ENCODE measurements around the gene WDR45. TPM values are rescaled to one million over a fixed set of nuclear protein-coding genes. Genes with fewer than 3 reads are reported as not detected.

Gene WDR45
- total RNA-seq, 1 experiment from 2014 or later = 31.8 TPM

DNA sequence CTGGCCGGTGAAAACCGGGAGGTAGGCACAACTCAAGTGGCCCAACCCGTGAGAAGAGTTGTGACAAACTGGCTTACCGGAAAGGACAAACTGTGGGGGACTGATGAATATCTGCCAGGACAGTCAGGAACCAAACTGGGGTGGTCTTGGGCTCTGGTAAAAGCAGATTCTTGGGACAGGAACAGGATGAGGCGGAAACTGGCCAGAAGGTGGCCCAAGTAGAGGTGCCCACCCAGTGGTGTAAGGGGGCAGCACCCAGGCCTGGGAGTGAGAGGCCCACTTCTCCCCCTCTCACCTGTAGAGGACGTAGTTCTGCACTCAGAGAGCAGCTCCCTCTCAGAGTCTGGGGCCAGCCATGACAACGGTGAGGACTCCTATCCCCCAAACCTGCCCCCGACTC, 15.0 kb downstream of the WDR45 start:
- no peak overlapping the region for H3K4me3 ChIP-seq (ENCODE audit: low read depth, low read length, poor library complexity, severe bottlenecking)
- no peaks in the 10 kb centered on the region for H3K36me3 ChIP-seq (ENCODE audit: insufficient read depth, low read length, poor library complexity, severe bottlenecking)
- ChIA-PET CTCF (no interaction called here), POLR2A (ENCODE audit: low non-redundant PET) (no interaction called here)
- H3K27ac ChIP-seq (ENCODE audit: low read depth, low read length, poor library complexity, severe bottlenecking) = no peak overlapping the region
- H3K4me1 ChIP-seq (ENCODE audit: insufficient read depth, low read length, poor library complexity, severe bottlenecking) = no peaks in the 10 kb centered on the region
- DNase-seq (ENCODE audit: low spot score) = no peak
- BruUV-seq (replicated peaks) = no TSS peak
- H3K9me3 ChIP-seq (ENCODE audit: low read depth, low read length, poor library complexity, severe bottlenecking) = no peaks in the 10 kb centered on the region
- intact Hi-C loops (cut with micrococcal nuclease; ENCODE audit: unreplicated experiment) = no loop called here
- H3K27me3 ChIP-seq (replicated peaks; ENCODE audit: insufficient read depth, low read depth, low read length, poor library complexity) = no peaks in the 10 kb centered on the region
- no peak for TF ChIP-seq EZH2 (IDR thresholded peaks at IDR 0.05; ENCODE audit: borderline replicate concordance, low read depth, low read length, poor library complexity, severe bottlenecking)
- TF ChIP-seq, protein P1, sequence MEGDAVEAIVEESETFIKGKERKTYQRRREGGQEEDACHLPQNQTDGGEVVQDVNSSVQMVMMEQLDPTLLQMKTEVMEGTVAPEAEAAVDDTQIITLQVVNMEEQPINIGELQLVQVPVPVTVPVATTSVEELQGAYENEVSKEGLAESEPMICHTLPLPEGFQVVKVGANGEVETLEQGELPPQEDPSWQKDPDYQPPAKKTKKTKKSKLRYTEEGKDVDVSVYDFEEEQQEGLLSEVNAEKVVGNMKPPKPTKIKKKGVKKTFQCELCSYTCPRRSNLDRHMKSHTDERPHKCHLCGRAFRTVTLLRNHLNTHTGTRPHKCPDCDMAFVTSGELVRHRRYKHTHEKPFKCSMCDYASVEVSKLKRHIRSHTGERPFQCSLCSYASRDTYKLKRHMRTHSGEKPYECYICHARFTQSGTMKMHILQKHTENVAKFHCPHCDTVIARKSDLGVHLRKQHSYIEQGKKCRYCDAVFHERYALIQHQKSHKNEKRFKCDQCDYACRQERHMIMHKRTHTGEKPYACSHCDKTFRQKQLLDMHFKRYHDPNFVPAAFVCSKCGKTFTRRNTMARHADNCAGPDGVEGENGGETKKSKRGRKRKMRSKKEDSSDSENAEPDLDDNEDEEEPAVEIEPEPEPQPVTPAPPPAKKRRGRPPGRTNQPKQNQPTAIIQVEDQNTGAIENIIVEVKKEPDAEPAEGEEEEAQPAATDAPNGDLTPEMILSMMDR (conservative IDR thresholded peaks at IDR 0.05; ENCODE audit: low read depth, low read length) = no peak

DNA sequence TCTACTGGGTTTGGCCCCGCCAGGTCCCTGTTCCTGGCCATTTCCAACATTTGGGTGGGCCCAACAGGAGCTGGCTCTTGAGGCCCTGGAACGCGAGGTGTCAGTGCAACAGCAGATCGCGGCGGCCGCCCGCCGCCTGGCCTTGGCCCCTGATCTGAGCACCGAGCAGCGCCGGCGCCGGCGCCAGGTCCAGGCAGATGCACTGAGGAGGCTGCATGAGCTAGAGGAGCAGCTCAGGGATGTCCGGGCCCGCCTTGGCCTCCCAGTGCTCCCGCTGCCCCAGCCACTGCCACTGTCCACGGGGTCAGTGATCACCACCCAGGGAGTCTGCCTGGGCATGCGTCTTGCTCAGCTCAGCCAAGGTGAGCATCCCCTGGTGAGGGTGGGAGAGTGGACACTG, 15.4 kb downstream of the WDR45 start:
- DNase-seq (ENCODE audit: low spot score) = no peak
- ChIA-PET CTCF (no interaction called here), POLR2A (ENCODE audit: low non-redundant PET) (no interaction called here)
- BruUV-seq (replicated peaks) = no TSS peak
- TF ChIP-seq, protein P1 (conservative IDR thresholded peaks at IDR 0.05; ENCODE audit: low read depth, low read length) = no peak
- no peak for TF ChIP-seq EZH2 (IDR thresholded peaks at IDR 0.05; ENCODE audit: borderline replicate concordance, low read depth, low read length, poor library complexity, severe bottlenecking)
- Histone ChIP-seq H3K27ac (ENCODE audit: low read depth, low read length, poor library complexity, severe bottlenecking) (no peak overlapping the region), H3K4me1 (ENCODE audit: insufficient read depth, low read length, poor library complexity, severe bottlenecking) (no peaks in the 10 kb centered on the region), H3K4me3 (ENCODE audit: low read depth, low read length, poor library complexity, severe bottlenecking) (no peak overlapping the region), H3K27me3 (replicated peaks; ENCODE audit: insufficient read depth, low read depth, low read length, poor library complexity) (no peaks in the 10 kb centered on the region), H3K36me3 (ENCODE audit: insufficient read depth, low read length, poor library complexity, severe bottlenecking) (no peaks in the 10 kb centered on the region), H3K9me3 (ENCODE audit: low read depth, low read length, poor library complexity, severe bottlenecking) (no peaks in the 10 kb centered on the region)
- intact Hi-C loops (cut with micrococcal nuclease; ENCODE audit: unreplicated experiment) = no loop called here

- Histone ChIP-seq H3K27me3 (replicated peaks; ENCODE audit: insufficient read depth, low read depth, low read length, poor library complexity) (no peaks in the 10 kb centered on the region), H3K4me1 (ENCODE audit: insufficient read depth, low read length, poor library complexity, severe bottlenecking) (no peaks in the 10 kb centered on the region), H3K27ac (ENCODE audit: low read depth, low read length, poor library complexity, severe bottlenecking) (no peak overlapping the region), H3K36me3 (ENCODE audit: insufficient read depth, low read length, poor library complexity, severe bottlenecking) (no peaks in the 10 kb centered on the region), H3K9me3 (ENCODE audit: low read depth, low read length, poor library complexity, severe bottlenecking) (no peaks in the 10 kb centered on the region), H3K4me3 (ENCODE audit: low read depth, low read length, poor library complexity, severe bottlenecking) (no peak overlapping the region)
- ChIA-PET CTCF (no interaction called here), POLR2A (ENCODE audit: low non-redundant PET) (no interaction called here)
- no peak for TF ChIP-seq EZH2 (IDR thresholded peaks at IDR 0.05; ENCODE audit: borderline replicate concordance, low read depth, low read length, poor library complexity, severe bottlenecking)
- TF ChIP-seq, protein P1 (conservative IDR thresholded peaks at IDR 0.05; ENCODE audit: low read depth, low read length) = no peak
- BruUV-seq (replicated peaks) = no TSS peak
- no peak for DNase-seq (ENCODE audit: low spot score)
- intact Hi-C loops (cut with micrococcal nuclease; ENCODE audit: unreplicated experiment) = no loop called here
Observed at GRCh38 chrX:49063715-49064114, 16.0 kb downstream of the WDR45 start.
